Measurements from ENCODE around the gene PAK6.

PAK6 gene

GRCh38 chr15:40255033-40255432 lies 16.2 kb downstream of the PAK6 start:
- DNase-seq (ENCODE audit: low spot score) (no peak), FAIRE-seq (no peak)

GRCh38 chr15:40256638-40257235 lies 17.9 kb downstream of the PAK6 start:
- FAIRE-seq (no peak), DNase-seq (ENCODE audit: low spot score) (no peak)

- no peak for DNase-seq (ENCODE audit: low spot score)
- no peak for FAIRE-seq
Measured at GRCh38 chr15:40257656-40258450, 19.0 kb downstream of the PAK6 start.

GRCh38 chr15:40258544-40258943 lies 19.7 kb downstream of the PAK6 start:
- DNase-seq (ENCODE audit: low spot score) (no peak), FAIRE-seq (no peak)

GRCh38 chr15:40259021-40259420 lies 20.2 kb downstream of the PAK6 start:
- no peak for DNase-seq (ENCODE audit: low spot score)

GRCh38 chr15:40263024-40263754 lies 24.3 kb downstream of the PAK6 start:
- DNase-seq (ENCODE audit: low spot score) (no peak), FAIRE-seq (no peak)

More at GRCh38 chr15:40259021-40259420, 20.2 kb downstream of the PAK6 start:
- FAIRE-seq, result no peak

- FAIRE-seq, result no peak
Measured at GRCh38 chr15:40264321-40265153, 25.7 kb downstream of the PAK6 start.

GRCh38 chr15:40265355-40265754 lies 26.5 kb downstream of the PAK6 start:
- FAIRE-seq (no peak), DNase-seq (ENCODE audit: low spot score) (no peak)

More at GRCh38 chr15:40264321-40265153, 25.7 kb downstream of the PAK6 start:
- no peak for DNase-seq (ENCODE audit: low spot score)

- DNase-seq (ENCODE audit: low spot score), result no peak
- no peak for FAIRE-seq
Measured at GRCh38 chr15:40265875-40266274, 27.0 kb downstream of the PAK6 start.

- FAIRE-seq, result no peak
- DNase-seq (ENCODE audit: low spot score), result peak; percentile 97
Measured at GRCh38 chr15:40266828-40267304, 28.0 kb downstream of the PAK6 start.

- DNase-seq (ENCODE audit: low spot score) (no peak), FAIRE-seq (no peak)
Measured at GRCh38 chr15:40267670-40268069, 28.8 kb downstream of the PAK6 start.

GRCh38 chr15:40269604-40270003 lies 30.7 kb downstream of the PAK6 start:
- FAIRE-seq (no peak), DNase-seq (ENCODE audit: low spot score) (no peak)

- FAIRE-seq (no peak), DNase-seq (ENCODE audit: low spot score) (no peak)
Measured at GRCh38 chr15:40270246-40270995, 31.6 kb downstream of the PAK6 start.

- FAIRE-seq (no peak), DNase-seq (ENCODE audit: low spot score) (no peak)
Measured at GRCh38 chr15:40271685-40272484, 33.0 kb downstream of the PAK6 start.

GRCh38 chr15:40272485-40273056 lies 33.7 kb downstream of the PAK6 start:
- no peak for DNase-seq (ENCODE audit: low spot score)
- FAIRE-seq, result no peak

- no peak for FAIRE-seq
- no peak for DNase-seq (ENCODE audit: low spot score)
Measured at GRCh38 chr15:40273428-40273827, 34.6 kb downstream of the PAK6 start.

- DNase-seq (ENCODE audit: low spot score) (peak; percentile 81), FAIRE-seq (no peak)
Measured at GRCh38 chr15:40274350-40275274, 35.7 kb downstream of the PAK6 start.

GRCh38 chr15:40275523-40275922 lies 36.7 kb downstream of the PAK6 start:
- DNase-seq (ENCODE audit: low spot score) (no peak), FAIRE-seq (no peak)

Data from urothelium cell line (cell line).